Skeletal muscle satellite cell (primary cell): Measurements from ENCODE around the gene EPB41. TPM values are rescaled to one million over a fixed set of nuclear protein-coding genes. Genes with fewer than 3 reads are reported as not detected.

Experiments used
- H3K27me3 ChIP-seq: 2 replicates; pipeline ENCODE4 v1.7.0; 2013; ENCODE audit warnings: low read length; ENCODE audit not compliant: control insufficient read depth, insufficient read depth
- H3K36me3 ChIP-seq: 2 replicates; pipeline ENCODE4 v1.7.0; 2013; ENCODE audit warnings: mild to moderate bottlenecking, control low read depth, low read length; ENCODE audit not compliant: insufficient read depth
- H3K4me1 ChIP-seq: 2 replicates; pipeline ENCODE4 v1.7.0; 2013; ENCODE audit warnings: low read length; ENCODE audit not compliant: control insufficient read depth, insufficient read depth
- H3K4me2 ChIP-seq: 2 replicates; pipeline ENCODE4 v1.7.0; 2013; ENCODE audit warnings: mild to moderate bottlenecking, low read length
- H3K4me3 ChIP-seq: 2 replicates; pipeline ENCODE4 v1.7.0; 2013; ENCODE audit warnings: low read length
- H3K9ac ChIP-seq: 2 replicates; pipeline ENCODE4 v1.7.0; 2013; ENCODE audit warnings: mild to moderate bottlenecking, low read depth, low read length, moderate library complexity
- H3K9me3 ChIP-seq: replicated peaks from 2 replicates; pipeline ENCODE4 v1.7.0; 2013; ENCODE audit warnings: mild to moderate bottlenecking, control low read depth, low read length
- small RNA-seq: library from RNA; depleted of rRNA; stranded (forward); fragments of <200 nt; gene quantifications from one replicate; pipeline ENCODE3, GENCODE V24; 2012

Gene EPB41

DNA sequence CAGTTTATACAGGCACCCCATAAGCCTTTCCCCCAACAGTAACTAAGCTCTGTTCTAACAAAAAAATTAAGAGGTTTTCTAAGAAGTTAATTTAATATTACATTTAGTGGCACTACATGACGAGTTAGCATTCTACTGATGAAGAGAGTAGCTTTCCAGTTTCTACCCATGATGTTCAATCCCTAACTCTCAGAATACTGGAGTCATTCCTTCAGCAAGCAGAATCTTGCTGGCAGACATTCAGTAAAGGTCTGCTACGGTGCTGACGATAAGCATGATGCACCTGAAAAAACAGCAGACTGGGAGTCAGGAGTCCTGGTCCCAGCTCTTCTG is 242.9 kb downstream of the EPB41 start:
- Histone ChIP-seq H3K4me1 (peaks cover under 1% of the 10 kb centered on the region), H3K27me3 (no peaks in the 10 kb centered on the region), H3K9me3 (no peaks in the 10 kb centered on the region), H3K36me3 (peaks cover 78% of the 10 kb centered on the region), H3K9ac (no peak overlapping the region), H3K4me3 (no peak overlapping the region), H3K4me2 (no peak overlapping the region)

DNA sequence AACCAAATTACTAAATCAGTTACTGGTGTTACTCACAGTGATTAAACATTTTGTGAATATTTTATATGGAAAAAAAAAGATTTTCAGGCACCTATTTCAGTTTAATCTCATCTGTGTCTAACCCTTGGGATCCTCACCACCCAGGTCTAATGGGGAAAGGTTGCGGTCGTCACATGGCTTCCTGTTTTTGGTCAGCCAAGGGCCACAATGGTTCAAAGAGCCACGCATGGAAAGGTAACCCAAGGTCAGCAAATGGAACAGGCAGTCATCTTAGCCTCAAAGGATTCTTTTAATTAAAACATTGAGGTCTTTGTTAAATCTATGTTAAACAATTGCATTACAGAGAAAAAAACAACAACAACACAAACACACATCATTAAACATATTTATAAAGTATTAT is 245.4 kb downstream of the EPB41 start:
- Histone ChIP-seq H3K4me3 (no peak overlapping the region), H3K27me3 (no peaks in the 10 kb centered on the region), H3K36me3 (peaks cover 81% of the 10 kb centered on the region), H3K4me1 (peaks cover 7% of the 10 kb centered on the region), H3K4me2 (no peak overlapping the region), H3K9me3 (no peaks in the 10 kb centered on the region), H3K9ac (no peak overlapping the region)

DNA sequence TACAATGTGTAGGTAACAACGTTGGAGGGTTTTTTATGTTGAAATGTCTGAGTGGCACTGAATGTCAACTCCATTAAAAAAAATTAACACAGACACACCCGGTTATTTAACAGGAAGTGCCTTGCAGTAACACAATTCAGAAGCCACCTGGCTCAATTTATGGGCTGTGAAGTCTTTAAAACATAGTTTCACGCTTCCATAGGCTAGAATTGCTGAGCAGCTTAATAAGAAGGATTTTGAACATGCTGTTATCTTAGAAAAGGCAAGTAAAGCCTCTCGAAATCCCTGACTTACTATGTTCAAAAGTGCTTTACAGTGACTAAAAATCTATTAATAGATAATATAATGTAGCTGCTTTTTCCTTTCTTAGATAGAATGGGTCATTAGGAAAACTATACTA is 247.7 kb downstream of the EPB41 start:
- Histone ChIP-seq H3K4me1 (peaks cover 7% of the 10 kb centered on the region), H3K36me3 (peaks cover 84% of the 10 kb centered on the region), H3K27me3 (no peaks in the 10 kb centered on the region), H3K9me3 (no peaks in the 10 kb centered on the region), H3K4me2 (no peak overlapping the region), H3K9ac (no peak overlapping the region), H3K4me3 (no peak overlapping the region)

GRCh38 chr1:29162476-29163138 is 248.2 kb downstream of the EPB41 start:
- Histone ChIP-seq H3K4me1 (peaks cover 7% of the 10 kb centered on the region), H3K4me3 (no peak overlapping the region), H3K4me2 (peak overlapping the region; percentile 13), H3K27me3 (no peaks in the 10 kb centered on the region), H3K9me3 (no peaks in the 10 kb centered on the region), H3K36me3 (peaks cover 80% of the 10 kb centered on the region), H3K9ac (no peak overlapping the region)

DNA sequence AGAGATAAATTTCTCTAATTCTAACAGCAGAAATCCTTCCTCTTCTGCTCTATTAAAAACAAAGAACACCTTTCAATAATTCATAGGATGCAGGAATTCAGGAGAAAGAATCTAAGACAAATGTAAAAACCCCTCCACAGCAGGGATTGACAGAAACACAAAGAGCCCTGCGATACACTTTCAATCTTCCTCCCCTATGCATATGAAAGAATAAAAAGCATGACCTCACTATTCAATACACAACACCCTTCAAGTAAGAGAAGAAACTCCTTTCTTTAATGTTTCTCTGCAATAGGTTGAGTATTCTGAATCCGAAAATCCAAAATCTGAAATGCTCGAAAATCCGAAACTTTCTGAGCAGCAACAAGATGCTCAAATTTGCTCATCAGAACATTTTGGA is 250.2 kb downstream of the EPB41 start:
- H3K4me3 ChIP-seq: no peak overlapping the region
- H3K36me3 ChIP-seq: peaks cover 65% of the 10 kb centered on the region
- H3K4me1 ChIP-seq: peaks cover 7% of the 10 kb centered on the region
- no peaks in the 10 kb centered on the region for H3K9me3 ChIP-seq
- no peaks in the 10 kb centered on the region for H3K27me3 ChIP-seq
- H3K9ac ChIP-seq: no peak overlapping the region
- no peak overlapping the region for H3K4me2 ChIP-seq

- H3K36me3 ChIP-seq: peaks cover 52% of the 10 kb centered on the region
- no peaks in the 10 kb centered on the region for H3K9me3 ChIP-seq
- peaks cover 15% of the 10 kb centered on the region for H3K4me1 ChIP-seq
- H3K27me3 ChIP-seq: no peaks in the 10 kb centered on the region
- no peak overlapping the region for H3K4me3 ChIP-seq
- no peak overlapping the region for H3K9ac ChIP-seq
- H3K4me2 ChIP-seq: no peak overlapping the region
Measured at GRCh38 chr1:29166291-29166878, 252.0 kb downstream of the EPB41 start.

DNA sequence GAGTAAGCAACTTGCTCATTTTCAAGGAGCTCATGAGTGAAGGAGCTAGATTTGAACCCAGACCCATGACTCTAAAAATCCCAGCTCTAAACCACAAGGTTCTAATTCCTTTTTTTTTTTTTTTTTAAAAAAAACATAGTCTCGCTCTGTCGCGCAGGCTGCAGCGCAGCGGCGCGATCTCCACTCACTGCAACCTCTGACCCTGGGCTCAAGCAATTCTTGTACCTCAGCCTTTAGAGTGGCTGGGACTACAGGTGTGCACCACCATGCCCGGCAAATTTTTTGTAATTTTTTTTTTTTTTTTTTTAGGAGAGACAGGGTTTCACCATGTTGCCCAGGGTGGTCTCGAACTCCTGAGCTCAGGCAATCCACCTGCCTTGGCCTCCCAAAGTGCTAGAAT is 253.5 kb downstream of the EPB41 start:
- H3K27me3 ChIP-seq: no peaks in the 10 kb centered on the region
- no peak overlapping the region for H3K9ac ChIP-seq
- peaks cover 11% of the 10 kb centered on the region for H3K4me1 ChIP-seq
- H3K4me3 ChIP-seq: no peak overlapping the region
- H3K4me2 ChIP-seq: no peak overlapping the region
- peaks cover 46% of the 10 kb centered on the region for H3K36me3 ChIP-seq
- H3K9me3 ChIP-seq: no peaks in the 10 kb centered on the region

Small RNA genes within 50 kb of the gene (small RNA-seq; reads per million reads assigned to genes)
- gene RF00017 (not detected), gene RF00019 (not detected)
